Measurements from ENCODE around the gene ALDH5A1.

GRCh38 chr6:24574809-24575208, 80.0 kb downstream of the ALDH5A1 start:
- TF ChIP-seq CTCF (IDR thresholded peaks at IDR 0.05) (no peak), EP300 (IDR thresholded peaks at IDR 0.05) (no peak)

All from ovary (tissue), 3 donors.